NCI-H146 treated with DMSO at 0.1 percent for 48 hours (cell line): ENCODE measurements around the gene MAN2B2.

ENCODE experiments used
- DNase-seq: peaks from one replicate; lab custom pipeline; 2025; ENCODE audit not compliant: unreplicated experiment; lab: John Stamatoyannopoulos, UW

The MAN2B2 gene

GRCh38 chr4:6592804-6593563, 18.0 kb downstream of the MAN2B2 start:
- no peak for DNase-seq

DNA sequence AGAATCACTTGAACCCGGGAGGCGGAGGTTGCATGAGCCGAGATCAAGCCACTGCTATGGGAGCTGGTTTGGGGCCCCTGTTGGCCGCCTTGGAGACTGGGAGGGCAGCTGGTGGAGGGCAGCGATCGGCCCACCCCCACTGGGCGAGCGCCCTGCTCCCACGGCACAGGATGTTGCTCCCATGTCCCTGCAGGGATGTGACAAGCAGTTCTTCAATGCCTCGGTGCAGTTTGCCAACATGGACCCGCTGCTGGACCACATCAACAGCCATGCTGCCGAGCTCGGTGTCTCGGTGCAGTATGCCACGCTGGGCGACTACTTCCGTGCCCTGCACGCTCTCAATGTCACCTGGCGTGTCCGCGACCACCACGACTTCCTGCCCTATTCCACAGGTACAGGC, 19.4 kb downstream of the MAN2B2 start:
- no peak for DNase-seq

DNA sequence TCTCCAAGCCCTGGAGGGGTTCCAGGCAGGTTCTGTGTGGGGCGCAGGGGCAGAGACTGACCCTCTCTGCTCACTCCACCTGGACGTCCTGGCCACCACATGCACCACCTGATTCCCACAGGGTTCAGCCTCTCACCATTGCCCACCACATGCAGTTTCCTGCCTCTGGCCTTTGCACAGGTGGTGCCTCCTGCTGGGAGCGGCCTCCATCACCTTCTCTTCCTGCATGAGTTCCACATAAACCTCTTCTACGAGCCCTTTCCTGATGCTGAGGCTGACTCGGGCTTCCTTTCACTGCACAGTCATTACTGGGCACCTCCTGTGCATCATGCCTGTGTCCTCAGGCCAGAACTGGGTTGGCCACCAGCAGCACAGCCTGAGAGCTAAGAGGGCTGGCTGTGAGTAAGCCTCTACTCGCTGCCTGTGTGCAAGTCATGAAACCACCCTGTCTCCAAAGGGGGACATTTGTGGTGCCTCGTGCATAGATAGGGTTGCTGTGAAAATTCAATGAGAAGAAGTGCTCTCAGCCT, 19.9 kb downstream of the MAN2B2 start:
- peak; percentile 3 for DNase-seq

DNA sequence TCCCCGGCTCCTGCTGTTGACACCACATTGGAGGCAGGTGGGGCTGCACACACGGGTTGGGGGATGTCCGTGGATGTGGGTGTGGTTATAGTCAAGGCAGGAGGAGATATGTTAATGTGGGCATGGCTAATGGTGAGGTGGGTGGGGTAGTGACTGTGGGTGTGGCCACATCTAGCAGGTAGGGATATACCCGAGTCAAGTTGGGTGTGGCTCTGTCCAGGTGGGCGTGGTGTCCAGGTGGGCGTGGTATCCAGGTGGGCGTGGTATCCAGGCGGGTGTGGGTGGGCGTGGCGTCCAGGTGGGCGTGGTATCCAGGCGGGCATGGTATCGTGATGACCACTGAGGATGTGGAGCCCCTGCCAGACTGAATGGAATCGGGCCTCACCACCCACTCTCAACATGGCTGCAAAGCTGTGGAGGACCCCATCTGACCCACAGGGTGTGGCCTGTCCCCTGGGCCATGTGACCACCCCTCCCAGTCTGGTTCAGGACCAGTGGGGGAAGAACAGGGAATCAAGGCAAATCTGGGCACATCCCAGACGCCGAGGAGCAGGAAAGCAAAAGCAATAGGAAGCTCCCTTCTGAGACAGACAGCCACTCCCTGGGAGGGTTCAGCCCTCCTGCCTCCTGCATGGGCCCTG, 21.0 kb downstream of the MAN2B2 start:
- no peak for DNase-seq

GRCh38 chr4:6596948-6597347, 22.0 kb downstream of the MAN2B2 start:
- DNase-seq, result no peak

DNA sequence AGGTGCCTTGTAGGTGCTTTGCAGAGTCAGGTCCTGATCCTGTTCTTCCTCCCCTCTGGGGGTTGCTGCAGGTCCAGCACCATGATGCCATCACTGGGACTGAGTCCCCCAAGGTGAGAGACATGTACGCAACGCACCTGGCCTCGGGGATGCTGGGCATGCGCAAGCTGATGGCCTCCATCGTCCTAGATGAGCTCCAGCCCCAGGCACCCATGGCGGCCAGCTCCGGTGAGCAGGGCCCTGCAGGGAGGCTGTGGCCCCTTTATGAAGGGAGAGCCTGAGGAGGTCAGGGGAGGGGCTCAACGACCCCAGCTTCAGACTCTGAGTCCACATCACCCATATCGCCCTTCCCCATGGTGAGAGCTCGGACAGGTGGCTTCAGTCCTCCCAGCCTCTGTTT, 23.1 kb downstream of the MAN2B2 start:
- no peak for DNase-seq

DNA sequence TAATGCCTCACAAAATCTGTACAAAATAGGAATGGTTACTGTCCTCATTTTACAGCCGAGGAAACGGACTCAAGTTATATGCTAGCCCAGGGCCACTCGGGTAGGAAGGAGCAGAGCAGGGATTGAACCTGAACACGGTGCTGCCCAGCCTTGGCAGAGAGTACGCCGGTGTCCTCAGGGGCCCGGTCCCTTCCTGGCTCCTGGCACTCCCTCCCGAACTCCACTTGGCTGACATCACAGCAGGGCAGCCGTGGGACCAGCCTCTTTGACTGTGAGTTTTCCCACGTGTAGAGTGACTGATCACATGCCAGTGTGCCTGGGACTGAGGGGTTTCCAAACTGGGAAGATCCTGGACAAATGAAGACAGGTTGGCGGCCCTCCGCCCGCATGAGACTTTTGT, 23.7 kb downstream of the MAN2B2 start:
- DNase-seq, result no peak

DNA sequence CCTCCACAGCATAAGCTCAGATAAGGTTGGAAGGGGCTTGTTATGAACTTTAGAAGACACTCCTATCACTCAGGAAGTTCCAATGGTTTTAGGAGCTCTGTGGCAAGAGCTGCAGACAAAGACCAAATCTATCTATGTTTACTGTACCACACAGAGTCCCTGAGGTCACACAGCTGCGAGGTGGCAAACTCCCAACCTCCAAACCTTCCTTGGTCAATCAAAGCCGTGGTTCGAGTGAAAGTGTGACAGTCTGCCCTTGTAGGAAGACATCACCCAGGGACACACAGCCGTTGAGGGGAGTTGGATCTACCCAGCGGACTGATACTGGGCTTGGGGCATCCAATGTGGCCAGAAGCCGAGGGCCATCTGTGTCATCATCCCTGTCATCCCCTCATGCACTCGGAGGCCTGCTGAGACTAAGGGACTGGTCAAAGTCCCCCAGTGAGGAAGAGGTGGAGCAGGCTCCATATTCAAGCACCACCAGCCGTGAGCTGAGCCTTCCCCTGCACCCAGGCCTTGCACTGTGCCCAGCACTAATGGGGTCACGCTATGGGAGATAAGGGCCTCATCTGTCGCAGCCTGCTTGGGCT, 26.8 kb downstream of the MAN2B2 start:
- DNase-seq, result no peak

DNA sequence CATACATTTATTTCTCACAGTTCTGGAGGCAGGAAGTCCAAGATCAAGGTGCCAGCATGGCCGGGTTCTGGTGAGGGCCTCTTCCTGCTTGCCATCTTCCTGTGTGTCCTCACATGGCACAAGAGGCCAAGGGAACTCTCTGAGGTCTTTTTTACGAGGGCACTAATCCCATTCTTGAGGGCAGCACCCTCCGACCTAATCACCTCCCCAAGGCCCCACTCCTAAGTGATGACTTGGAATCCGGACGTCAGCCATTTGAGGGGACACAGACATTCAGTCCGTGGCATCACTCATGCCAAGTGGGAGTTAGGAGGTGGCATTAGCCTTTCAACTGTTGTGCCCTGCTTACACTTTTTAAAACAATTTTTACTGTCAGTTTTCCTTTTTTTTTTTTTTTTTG, 27.3 kb downstream of the MAN2B2 start:
- no peak for DNase-seq

DNA sequence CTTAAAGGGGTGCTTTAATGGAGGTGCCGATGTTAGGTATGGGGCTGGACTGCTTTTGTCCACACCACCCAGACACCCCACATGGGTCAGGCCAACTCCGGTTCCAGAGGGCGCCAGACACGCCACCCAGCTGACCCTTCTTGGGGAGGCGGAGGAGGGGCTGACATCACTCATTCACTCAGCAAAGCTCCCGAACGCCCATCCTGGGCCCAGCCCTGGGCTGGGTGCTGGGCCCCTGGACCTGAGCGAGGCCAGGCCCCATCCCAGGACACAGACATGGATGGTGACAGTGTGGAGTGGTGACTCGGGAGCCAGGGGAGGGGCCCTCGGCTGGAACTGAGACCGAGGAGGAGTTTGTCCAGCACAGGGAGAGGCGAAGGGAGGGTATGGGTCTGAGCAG, 28.1 kb downstream of the MAN2B2 start:
- DNase-seq, result no peak

GRCh38 chr4:6605114-6605513, 30.1 kb downstream of the MAN2B2 start:
- no peak for DNase-seq

- DNase-seq, result no peak
Observed at GRCh38 chr4:6605605-6606004, 30.6 kb downstream of the MAN2B2 start.

GRCh38 chr4:6606465-6607235, 31.7 kb downstream of the MAN2B2 start:
- no peak for DNase-seq

DNA sequence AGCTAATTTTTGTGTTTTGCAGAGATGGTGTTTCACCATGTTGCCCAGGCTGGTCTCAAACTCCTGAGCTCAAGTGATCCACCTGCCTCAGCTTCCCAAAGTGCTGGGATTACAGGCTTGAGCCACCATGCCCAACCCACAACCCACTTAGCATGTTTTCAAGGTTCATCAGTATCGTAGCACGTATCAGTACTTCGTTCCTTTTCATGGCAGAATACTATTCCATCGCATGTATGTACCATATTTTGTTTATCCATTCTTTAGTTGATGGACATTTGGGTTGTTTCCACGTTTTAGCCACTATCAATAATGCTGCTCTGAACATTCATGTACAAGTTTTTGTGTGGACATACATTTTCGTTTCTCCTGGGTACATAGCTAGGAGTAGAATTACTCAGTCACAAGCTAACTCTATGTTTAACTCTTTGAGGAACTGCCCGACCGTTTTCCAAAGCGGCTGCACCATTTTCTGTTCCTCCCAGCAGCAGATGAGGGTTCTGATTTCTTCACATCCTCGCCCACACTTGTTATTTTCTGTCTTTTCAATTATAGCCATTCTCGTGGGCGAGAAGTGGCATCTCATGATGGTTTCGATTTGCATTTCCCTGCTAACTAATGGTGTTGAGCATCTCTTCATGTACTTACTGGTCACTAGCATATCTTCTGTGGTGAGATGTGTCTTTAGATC, 32.5 kb downstream of the MAN2B2 start:
- no peak for DNase-seq

DNA sequence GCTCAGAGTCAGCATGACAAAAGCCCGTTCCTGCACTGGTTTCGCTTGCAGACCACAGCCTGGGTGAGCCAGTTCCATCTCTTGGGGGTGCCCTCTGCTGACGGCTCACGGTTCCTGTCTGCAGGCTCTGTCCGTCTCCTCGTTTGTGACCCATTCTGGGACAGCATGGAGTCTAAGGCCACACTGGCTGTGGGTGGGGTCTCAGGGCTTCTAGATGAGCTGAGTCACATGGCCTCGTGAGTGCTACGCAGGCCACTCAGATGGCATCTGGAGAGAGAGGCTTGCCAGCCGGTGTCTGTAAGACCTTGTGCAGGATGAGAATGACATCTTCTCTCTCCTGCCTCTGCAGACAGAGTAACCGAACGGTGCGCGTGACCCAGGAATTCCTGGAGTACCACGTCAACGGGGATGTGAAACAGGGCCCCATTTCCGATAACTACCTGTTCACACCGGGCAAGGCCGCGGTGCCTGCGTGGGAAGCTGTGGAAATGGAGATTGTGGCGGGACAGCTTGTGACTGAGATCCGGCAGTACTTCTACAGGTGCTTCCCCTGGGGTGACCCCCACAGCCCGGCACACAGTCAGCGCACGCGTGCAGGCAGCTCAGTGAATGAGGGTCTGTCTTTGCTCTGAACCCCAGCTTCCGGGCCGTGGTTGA, 33.9 kb downstream of the MAN2B2 start:
- no peak for DNase-seq

DNA sequence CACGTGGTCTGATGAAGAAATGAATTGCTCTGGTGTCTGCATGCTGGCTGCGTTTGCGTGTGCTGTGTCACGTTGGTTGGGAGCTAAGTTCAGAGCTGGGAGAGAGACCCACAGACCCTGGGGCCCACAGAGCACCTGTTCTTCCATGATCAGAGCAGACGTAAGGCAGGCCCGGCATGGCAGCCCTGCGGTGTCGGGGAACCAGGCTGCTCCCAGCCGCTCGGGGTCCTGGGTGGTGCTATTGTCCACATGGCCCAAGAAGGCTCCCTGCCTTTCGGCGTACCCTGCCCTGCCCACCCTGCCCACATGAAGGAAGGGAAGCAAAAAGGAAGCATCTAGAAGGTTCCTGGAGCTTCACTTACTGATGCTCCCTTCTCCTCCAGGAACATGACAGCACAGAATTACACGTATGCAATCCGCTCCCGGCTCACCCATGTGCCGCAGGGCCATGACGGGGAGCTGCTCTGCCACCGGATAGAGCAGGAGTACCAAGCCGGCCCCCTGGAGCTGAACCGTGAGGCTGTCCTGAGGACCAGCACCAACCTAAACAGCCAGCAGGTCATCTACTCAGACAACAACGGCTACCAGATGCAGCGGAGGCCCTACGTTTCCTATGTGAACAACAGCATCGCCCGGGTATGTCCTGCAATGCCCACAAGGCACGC, 34.6 kb downstream of the MAN2B2 start:
- DNase-seq, result no peak

DNA sequence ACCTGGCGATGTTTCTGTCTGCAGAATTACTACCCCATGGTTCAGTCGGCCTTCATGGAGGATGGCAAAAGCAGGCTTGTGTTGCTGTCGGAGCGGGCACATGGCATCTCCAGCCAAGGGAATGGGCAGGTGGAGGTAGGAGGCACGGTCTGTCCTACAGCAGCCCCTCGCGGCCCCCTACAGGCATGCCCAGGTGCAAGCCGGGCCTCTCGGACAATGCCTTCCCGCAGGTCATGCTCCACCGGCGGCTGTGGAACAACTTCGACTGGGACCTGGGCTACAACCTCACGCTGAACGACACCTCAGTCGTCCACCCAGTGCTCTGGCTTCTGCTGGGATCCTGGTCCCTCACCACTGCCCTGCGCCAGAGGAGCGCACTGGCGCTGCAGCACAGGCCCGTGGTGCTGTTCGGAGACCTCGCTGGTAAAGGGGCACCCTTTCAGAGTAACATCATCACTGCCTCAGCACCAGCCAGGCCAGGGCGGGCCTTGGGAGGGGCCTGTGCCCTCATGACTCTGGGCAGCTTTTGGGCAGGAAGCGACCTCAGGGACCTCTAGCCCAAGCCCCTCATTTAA, 36.0 kb downstream of the MAN2B2 start:
- no peak for DNase-seq

DNA sequence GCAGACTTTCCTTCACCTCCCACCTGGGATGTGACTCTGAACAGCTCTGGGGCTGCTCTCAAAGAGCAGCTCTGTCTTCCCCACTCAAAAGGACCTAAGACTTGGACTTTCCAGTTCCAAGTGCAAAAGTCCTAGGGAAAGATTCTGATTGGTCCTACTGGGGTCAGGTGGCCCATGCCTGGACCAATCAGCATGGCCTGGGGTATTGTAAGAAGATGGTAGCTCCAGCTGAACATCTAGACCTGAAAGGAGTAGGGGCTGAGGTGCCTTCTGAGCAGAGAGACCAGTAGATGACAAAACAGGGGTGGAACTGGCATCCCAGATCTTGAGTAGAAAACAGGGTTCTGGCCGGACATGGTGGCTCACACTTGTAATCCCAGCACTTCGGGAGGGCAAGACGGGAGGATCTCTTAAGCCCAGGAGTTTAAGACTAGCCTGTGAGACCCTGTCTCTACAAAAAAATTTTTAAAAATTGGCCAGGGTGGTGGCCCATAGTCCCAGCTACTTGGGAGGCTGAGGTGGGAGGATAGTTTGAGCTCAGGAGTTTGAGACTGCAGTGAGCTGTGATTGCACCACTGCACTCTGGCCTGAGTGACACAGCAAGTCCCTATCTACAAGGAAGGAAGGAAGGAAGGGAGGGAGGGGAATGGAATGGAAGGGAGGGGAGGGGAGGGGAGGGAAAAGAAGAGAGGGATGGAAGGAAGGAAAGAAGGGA, 38.1 kb downstream of the MAN2B2 start:
- no peak for DNase-seq
